ENCODE results near the gene KDM2B. TPM values are rescaled to one million over a fixed set of nuclear protein-coding genes. Genes with fewer than 3 reads are reported as not detected.
A peak's percentile ranks its signal among the peaks of the same experiment; 100 is the strongest.

KDM2B gene
- polyA plus RNA-seq, 1 experiment: 15.0 TPM

DNA sequence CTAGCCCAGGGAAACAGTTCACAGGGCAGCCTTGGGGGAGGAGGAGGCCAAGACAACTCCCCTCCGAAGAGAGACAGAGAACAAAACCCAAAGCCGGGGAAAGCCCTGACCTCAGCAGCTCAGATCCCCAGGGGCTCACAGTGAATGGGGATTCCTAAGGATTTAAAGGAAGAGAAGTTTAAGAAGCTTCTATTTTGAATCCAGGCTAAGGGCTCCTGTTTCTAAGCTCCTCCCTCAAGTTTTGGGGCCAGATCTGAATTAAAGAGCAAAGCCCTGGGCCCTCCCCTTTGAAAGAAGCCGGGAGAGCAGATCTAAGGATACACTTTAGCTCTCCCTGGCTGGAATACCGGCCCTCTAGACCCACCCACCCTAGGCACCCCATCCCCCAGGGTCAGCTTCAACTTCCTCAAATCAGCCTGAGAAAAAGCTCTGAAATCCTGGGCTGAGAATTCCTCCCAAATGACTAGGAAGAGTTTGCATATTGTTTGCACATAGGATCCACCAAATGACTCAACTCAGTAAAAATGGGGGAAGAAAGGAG, 3.9 kb downstream of the KDM2B start:
- POLR2A ChIA-PET: no interaction called here
- Histone ChIP-seq H3K27me3 (ENCODE audit: control insufficient read depth, insufficient read depth, low read length) (no peaks in the 10 kb centered on the region), H3K4me3 (ENCODE audit: low read depth, low read length) (no peak overlapping the region), H3K36me3 (ENCODE audit: control insufficient read depth, insufficient read depth, low read length) (peaks cover 2% of the 10 kb centered on the region)
- TF ChIP-seq, protein P1, sequence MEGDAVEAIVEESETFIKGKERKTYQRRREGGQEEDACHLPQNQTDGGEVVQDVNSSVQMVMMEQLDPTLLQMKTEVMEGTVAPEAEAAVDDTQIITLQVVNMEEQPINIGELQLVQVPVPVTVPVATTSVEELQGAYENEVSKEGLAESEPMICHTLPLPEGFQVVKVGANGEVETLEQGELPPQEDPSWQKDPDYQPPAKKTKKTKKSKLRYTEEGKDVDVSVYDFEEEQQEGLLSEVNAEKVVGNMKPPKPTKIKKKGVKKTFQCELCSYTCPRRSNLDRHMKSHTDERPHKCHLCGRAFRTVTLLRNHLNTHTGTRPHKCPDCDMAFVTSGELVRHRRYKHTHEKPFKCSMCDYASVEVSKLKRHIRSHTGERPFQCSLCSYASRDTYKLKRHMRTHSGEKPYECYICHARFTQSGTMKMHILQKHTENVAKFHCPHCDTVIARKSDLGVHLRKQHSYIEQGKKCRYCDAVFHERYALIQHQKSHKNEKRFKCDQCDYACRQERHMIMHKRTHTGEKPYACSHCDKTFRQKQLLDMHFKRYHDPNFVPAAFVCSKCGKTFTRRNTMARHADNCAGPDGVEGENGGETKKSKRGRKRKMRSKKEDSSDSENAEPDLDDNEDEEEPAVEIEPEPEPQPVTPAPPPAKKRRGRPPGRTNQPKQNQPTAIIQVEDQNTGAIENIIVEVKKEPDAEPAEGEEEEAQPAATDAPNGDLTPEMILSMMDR (IDR thresholded peaks at IDR 0.05; ENCODE audit: insufficient read depth, low read depth, low read length): no peak
- peak; percentile 81 for DNase-seq (ENCODE audit: low read depth)
- CTCF ChIA-PET: interaction anchor here (1.5 to 4.5 kb wide), 4 partner anchors 19 to 217 kb away, joined by 3 to 26 read pairs (median 8); partner anchors contain the start of gene ORAI1

DNA sequence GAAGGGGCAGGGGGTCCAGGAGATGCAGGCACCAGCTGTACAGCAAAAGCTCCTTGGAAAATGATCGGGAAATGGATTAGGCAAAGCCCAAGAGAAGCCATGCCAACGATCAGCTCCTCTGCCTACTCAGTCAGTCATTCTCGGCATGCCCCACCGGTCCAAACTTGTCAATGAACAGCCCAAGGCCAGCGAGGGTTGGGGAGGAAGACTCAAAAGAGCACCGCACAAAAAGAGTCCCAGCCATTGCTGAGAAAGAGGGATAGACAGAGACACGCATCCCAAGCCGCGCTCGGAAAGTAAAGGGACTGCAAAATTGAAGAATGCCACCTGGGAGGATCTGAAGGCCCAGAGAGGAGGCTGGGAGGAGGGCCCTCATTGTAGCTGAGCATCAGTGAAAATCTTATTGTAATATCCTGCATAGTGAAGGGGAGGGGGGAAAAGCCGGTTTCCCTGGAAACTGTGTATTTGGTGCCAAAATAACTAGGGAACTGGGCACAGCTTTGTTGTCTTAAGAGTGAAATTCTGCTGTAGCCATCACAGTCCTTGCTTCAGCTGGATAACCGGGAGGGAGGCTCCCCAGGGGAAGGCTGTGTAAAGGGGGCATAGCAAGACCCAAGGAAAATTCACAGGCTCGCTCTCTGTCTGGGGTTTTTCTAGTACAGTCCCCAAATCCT, 4.7 kb downstream of the KDM2B start:
- no peak overlapping the region for H3K4me3 ChIP-seq (ENCODE audit: low read depth, low read length)
- ChIA-PET CTCF (interaction anchor here (1.5 to 4.5 kb wide), 4 partner anchors 18 to 218 kb away, joined by 3 to 26 read pairs (median 8); partner anchors contain the start of gene ORAI1), POLR2A (interaction anchor here (0.6 kb wide), 1 partner anchor 27 kb away, joined by 3 read pairs; no protein-coding TSS in a partner anchor)
- no peak for DNase-seq (ENCODE audit: low read depth)
- peaks cover 2% of the 10 kb centered on the region for H3K36me3 ChIP-seq (ENCODE audit: control insufficient read depth, insufficient read depth, low read length)
- H3K27me3 ChIP-seq (ENCODE audit: control insufficient read depth, insufficient read depth, low read length): no peaks in the 10 kb centered on the region
- TF ChIP-seq, protein P1 (IDR thresholded peaks at IDR 0.05; ENCODE audit: insufficient read depth, low read depth, low read length): no peak

DNA sequence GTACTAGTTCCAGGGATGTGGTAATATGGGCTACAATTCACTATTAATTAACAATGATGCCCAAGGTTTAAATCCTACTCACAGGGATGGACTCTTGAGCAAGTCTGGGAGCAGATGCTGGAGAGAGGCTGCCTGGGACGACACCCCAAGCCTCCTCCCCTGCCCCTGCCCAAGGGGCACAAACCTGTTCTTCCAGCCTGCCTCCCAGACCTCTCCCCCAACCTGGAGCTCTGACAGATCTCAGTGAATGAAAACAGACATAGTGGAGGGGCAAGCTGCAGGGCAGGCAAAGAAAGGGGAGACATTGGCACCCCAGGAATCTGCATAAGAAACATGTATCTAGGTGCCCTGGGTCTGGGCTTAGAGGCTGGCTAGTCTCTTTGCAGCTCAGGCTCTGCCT, 5.8 kb downstream of the KDM2B start:
- CTCF ChIA-PET: interaction anchor here (4.5 kb wide), 1 partner anchor 22 kb away, joined by 26 read pairs; no protein-coding TSS in a partner anchor

DNA sequence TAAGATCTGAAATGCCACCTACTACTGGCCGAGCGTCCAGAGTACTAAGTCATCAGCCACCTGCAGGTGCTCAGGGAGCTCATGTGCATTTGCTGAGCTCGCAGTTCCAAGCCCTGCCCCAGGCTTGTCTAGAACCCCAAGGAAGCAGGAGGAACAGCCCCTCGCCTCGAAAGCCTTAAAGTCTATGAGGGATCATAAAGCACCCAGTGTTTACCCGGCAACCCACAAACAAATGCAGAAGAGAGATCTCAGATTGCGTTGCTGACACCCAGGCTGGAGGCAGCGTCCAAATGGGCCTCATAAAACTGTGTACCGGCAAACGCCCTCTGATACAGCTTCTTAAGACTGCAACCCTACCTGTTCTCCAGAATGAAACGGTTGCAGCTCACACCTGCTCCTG, 6.8 kb downstream of the KDM2B start:
- no peak for DNase-seq (ENCODE audit: low read depth)
- Histone ChIP-seq H3K4me3 (ENCODE audit: low read depth, low read length) (no peak overlapping the region), H3K36me3 (ENCODE audit: control insufficient read depth, insufficient read depth, low read length) (peaks cover 2% of the 10 kb centered on the region), H3K27me3 (ENCODE audit: control insufficient read depth, insufficient read depth, low read length) (no peaks in the 10 kb centered on the region)
- TF ChIP-seq, protein P1 (IDR thresholded peaks at IDR 0.05; ENCODE audit: insufficient read depth, low read depth, low read length): no peak
- CTCF ChIA-PET: interaction anchor here (4.5 kb wide), 1 partner anchor 21 kb away, joined by 26 read pairs; no protein-coding TSS in a partner anchor
- POLR2A ChIA-PET: no interaction called here

More for the DNA sequence above, 5.8 kb downstream of the KDM2B start:
- peaks cover 2% of the 10 kb centered on the region for H3K36me3 ChIP-seq (ENCODE audit: control insufficient read depth, insufficient read depth, low read length)
- POLR2A ChIA-PET: interaction anchor here (0.6 kb wide), 1 partner anchor 26 kb away, joined by 3 read pairs; no protein-coding TSS in a partner anchor
- TF ChIP-seq, protein P1 (IDR thresholded peaks at IDR 0.05; ENCODE audit: insufficient read depth, low read depth, low read length): no peak
- no peak overlapping the region for H3K4me3 ChIP-seq (ENCODE audit: low read depth, low read length)
- DNase-seq (ENCODE audit: low read depth): no peak
- no peaks in the 10 kb centered on the region for H3K27me3 ChIP-seq (ENCODE audit: control insufficient read depth, insufficient read depth, low read length)

DNA sequence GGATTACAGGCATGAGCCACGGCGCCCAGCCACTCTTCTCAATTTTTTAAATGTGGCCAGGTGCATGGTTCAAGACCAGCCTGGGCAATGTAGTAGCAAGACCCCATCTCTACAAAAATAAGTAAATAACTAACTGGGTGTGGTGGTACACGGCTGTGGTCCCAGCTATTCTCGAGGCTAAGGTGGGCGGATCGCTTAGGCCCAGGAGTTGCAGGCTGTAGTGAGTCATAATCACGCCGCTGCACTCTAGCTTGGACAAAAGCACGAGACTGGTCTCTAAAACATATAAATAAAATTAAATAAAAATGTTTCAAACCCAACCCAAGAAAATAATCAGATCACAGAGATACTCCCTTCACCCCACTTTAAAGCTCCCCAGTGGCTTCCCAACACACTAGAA, 8.9 kb downstream of the KDM2B start:
- H3K36me3 ChIP-seq (ENCODE audit: control insufficient read depth, insufficient read depth, low read length): peaks cover 2% of the 10 kb centered on the region
- no peak overlapping the region for H3K4me3 ChIP-seq (ENCODE audit: low read depth, low read length)
- ChIA-PET POLR2A (no interaction called here), CTCF (interaction anchor here (1.1 kb wide), 1 partner anchor 14 kb away, joined by 3 read pairs; no protein-coding TSS in a partner anchor)
- TF ChIP-seq, protein P1 (IDR thresholded peaks at IDR 0.05; ENCODE audit: insufficient read depth, low read depth, low read length): no peak
- H3K27me3 ChIP-seq (ENCODE audit: control insufficient read depth, insufficient read depth, low read length): no peaks in the 10 kb centered on the region
- no peak for DNase-seq (ENCODE audit: low read depth)
